HEK293 (cell line): ENCODE results near the gene FIS1.

Source experiments
- CTCF ChIA-PET: fragments of 350-600 bp; formaldehyde crosslinking; extraction: SDS; loops from one replicate; lab custom pipeline; 2021; ENCODE audit warnings: antibody characterized with exemption; lab: Yijun Ruan, JAX
- POLR2A ChIA-PET: fragments of 300-600 bp; formaldehyde crosslinking; extraction: SDS; loops from one replicate; lab custom pipeline; 2020; ENCODE audit warnings: antibody characterized with exemption, inconsistent platforms; lab: Yijun Ruan, JAX
- H3K27ac ChIP-seq: fragments of 200-500 bp; sonication (Bioruptor generic); 2 replicates; pipeline ENCODE4 v1.5.1; 2014; ENCODE audit warnings: low read depth, low read length, control low read depth, inconsistent platforms; ENCODE audit errors: extremely low read depth
- H3K36me3 ChIP-seq, 2 experiments: fragments of 200-500 bp in 1 of 2; sonication (Bioruptor generic) in 1 of 2; 1 replicate in 1 of 2; 2 replicates in 1 of 2; pipeline ENCODE4 v1.5.1; 2014 to 2017; ENCODE audit warnings: inconsistent platforms in 2 of 2, low read length in 2 of 2; ENCODE audit not compliant: control insufficient read depth in 2 of 2, insufficient read depth in 1 of 2
- H3K4me1 ChIP-seq: fragments of 200-500 bp; sonication (Bioruptor generic); 2 replicates; pipeline ENCODE4 v1.5.1; 2014; ENCODE audit warnings: mild to moderate bottlenecking, low read length, inconsistent platforms; ENCODE audit not compliant: control insufficient read depth, insufficient read depth
- H3K4me3 ChIP-seq: 2 replicates; pipeline ENCODE4 v1.5.1; 2011; ENCODE audit warnings: low read depth, mild to moderate bottlenecking, control low read depth, low read length, moderate library complexity
- H3K9me3 ChIP-seq: fragments of 200-500 bp; sonication (Bioruptor generic); 2 replicates; pipeline ENCODE4 v1.5.1; 2014; ENCODE audit warnings: low read depth, low read length, inconsistent platforms; ENCODE audit not compliant: control insufficient read depth, insufficient read depth
- HOXA7 ChIP-seq: sonication (generic); formaldehyde crosslinking; IDR thresholded peaks from 2 replicates; pipeline ENCODE4 v1.8.1; 2022; ENCODE audit warnings: missing genetic modification reagents, borderline replicate concordance
- SCRT2 ChIP-seq: fragments of 450-650 bp; formaldehyde crosslinking; IDR thresholded peaks from 2 replicates; pipeline ENCODE4 v1.5.1; 2016; ENCODE audit warnings: missing biosample characterization, missing genetic modification characterization
- SP7 ChIP-seq: fragments of 450-650 bp; formaldehyde crosslinking; IDR thresholded peaks from 2 replicates; pipeline ENCODE4 v1.5.1; 2016; ENCODE audit warnings: missing biosample characterization, missing genetic modification characterization
- ZBTB48 ChIP-seq: fragments of 450-650 bp; formaldehyde crosslinking; IDR thresholded peaks from 2 replicates; pipeline ENCODE4 v1.5.1; 2016; ENCODE audit warnings: missing biosample characterization, missing genetic modification characterization
- ZFP3 ChIP-seq: fragments of 450-650 bp; formaldehyde crosslinking; IDR thresholded peaks from 2 replicates; pipeline ENCODE4 v1.5.1; 2016; ENCODE audit warnings: low read depth, missing biosample characterization, missing genetic modification characterization
- ZFP69B ChIP-seq: fragments of 450-650 bp; formaldehyde crosslinking; IDR thresholded peaks from 2 replicates; pipeline ENCODE4 v1.5.1; 2016; ENCODE audit warnings: missing biosample characterization, missing genetic modification characterization
- ZIC2 ChIP-seq: fragments of 450-650 bp; formaldehyde crosslinking; IDR thresholded peaks from 2 replicates; pipeline ENCODE4 v1.5.1; 2016; ENCODE audit warnings: missing biosample characterization, missing genetic modification characterization
- ZNF184 ChIP-seq: fragments of 450-650 bp; IDR thresholded peaks from 2 replicates; pipeline ENCODE4 v1.5.1; 2018; ENCODE audit warnings: missing biosample characterization, mild to moderate bottlenecking, missing genetic modification characterization
- ZNF302 ChIP-seq: fragments of 450-650 bp; formaldehyde crosslinking; IDR thresholded peaks from 2 replicates; pipeline ENCODE4 v1.5.1; 2016; ENCODE audit warnings: missing biosample characterization, missing genetic modification characterization, low read depth
- ZNF335 ChIP-seq: fragments of 450-650 bp; formaldehyde crosslinking; conservative IDR thresholded peaks from 2 replicates; pipeline ENCODE4 v1.5.1; 2016; ENCODE audit warnings: missing biosample characterization, missing genetic modification characterization
- ZNF416 ChIP-seq: fragments of 450-650 bp; formaldehyde crosslinking; IDR thresholded peaks from 2 replicates; pipeline ENCODE4 v1.5.1; 2016; ENCODE audit warnings: missing biosample characterization, missing genetic modification characterization
- ZNF600 ChIP-seq: fragments of 450-650 bp; formaldehyde crosslinking; IDR thresholded peaks from 2 replicates; pipeline ENCODE4 v1.5.1; 2016; ENCODE audit warnings: missing biosample characterization, missing genetic modification characterization
- ZNF626 ChIP-seq: fragments of 450-650 bp; sonication (Bioruptor Pico); formaldehyde crosslinking; IDR thresholded peaks from 2 replicates; pipeline ENCODE4 v1.5.1; 2018; ENCODE audit warnings: missing biosample characterization, missing genetic modification characterization, inconsistent platforms
- ZNF776 ChIP-seq: fragments of 450-650 bp; formaldehyde crosslinking; IDR thresholded peaks from 2 replicates; pipeline ENCODE4 v1.5.0; 2017; ENCODE audit warnings: missing biosample characterization, missing genetic modification characterization, borderline replicate concordance
- TF ChIP-seq, protein P1 (sequence below): fragments of 450-650 bp; formaldehyde crosslinking; IDR thresholded peaks from 2 replicates; pipeline ENCODE4 v1.5.1; 2016; ENCODE audit warnings: missing biosample characterization, missing genetic modification characterization
- TF ChIP-seq, protein P2 (sequence below): fragments of 450-650 bp; formaldehyde crosslinking; IDR thresholded peaks from 2 replicates; pipeline ENCODE4 v1.5.1; 2017; ENCODE audit warnings: missing biosample characterization, missing genetic modification characterization
- TF ChIP-seq, protein P3 (sequence below): fragments of 450-650 bp; formaldehyde crosslinking; IDR thresholded peaks from 2 replicates; pipeline ENCODE4 v1.5.1; 2016; ENCODE audit warnings: missing biosample characterization, missing genetic modification characterization
- TF ChIP-seq, protein P4 (sequence below): fragments of 450-650 bp; formaldehyde crosslinking; IDR thresholded peaks from 2 replicates; pipeline ENCODE4 v1.5.1; 2016; ENCODE audit warnings: missing biosample characterization, missing genetic modification characterization
- TF ChIP-seq, protein P5 (sequence below): fragments of 450-650 bp; formaldehyde crosslinking; IDR thresholded peaks from 2 replicates; pipeline ENCODE4 v1.5.1; 2016; ENCODE audit warnings: missing biosample characterization, missing genetic modification characterization
- TF ChIP-seq, protein P6 (sequence below): fragments of 450-650 bp; formaldehyde crosslinking; IDR thresholded peaks from 2 replicates; pipeline ENCODE4 v1.5.1; 2016; ENCODE audit warnings: missing biosample characterization, missing genetic modification characterization
- TF ChIP-seq, protein P7 (sequence below): fragments of 450-650 bp; formaldehyde crosslinking; IDR thresholded peaks from 2 replicates; pipeline ENCODE4; 2016; ENCODE audit warnings: missing biosample characterization, missing genetic modification characterization

FIS1 gene

DNA sequence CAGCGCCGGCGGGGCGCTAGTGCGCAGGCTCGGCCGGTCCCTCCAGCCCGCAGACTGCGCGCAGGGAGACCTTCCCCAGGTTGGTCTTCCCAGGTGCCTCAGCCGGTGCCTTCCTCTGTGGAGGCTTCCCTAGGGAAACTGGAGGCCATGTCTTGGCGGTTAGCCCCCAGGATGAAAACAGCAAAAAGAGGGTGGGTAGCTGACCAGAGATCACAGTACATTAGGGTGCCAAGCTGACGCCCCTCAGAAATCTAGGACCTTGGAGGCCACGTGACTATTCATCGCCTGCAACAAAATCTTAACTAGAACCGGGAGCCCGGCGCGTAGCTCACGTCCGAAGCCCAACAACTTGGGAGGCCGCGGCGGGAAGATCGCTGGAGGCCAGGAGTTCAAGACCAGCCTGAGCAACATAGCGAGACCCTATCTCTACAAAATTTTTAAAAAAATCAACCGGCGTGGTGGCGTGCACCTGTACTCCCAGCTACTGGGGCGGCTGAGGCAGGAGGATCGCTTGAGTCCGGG is 327 bp upstream of the FIS1 start (continued):
- TF ChIP-seq, protein P1, sequence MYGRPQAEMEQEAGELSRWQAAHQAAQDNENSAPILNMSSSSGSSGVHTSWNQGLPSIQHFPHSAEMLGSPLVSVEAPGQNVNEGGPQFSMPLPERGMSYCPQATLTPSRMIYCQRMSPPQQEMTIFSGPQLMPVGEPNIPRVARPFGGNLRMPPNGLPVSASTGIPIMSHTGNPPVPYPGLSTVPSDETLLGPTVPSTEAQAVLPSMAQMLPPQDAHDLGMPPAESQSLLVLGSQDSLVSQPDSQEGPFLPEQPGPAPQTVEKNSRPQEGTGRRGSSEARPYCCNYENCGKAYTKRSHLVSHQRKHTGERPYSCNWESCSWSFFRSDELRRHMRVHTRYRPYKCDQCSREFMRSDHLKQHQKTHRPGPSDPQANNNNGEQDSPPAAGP (tag by site-specific recombination): 0 out of 2 replicates have a peak, but pooled peaks have one; percentile 8
- TF ChIP-seq ZNF184 (tag by site-specific recombination) (no peak), HOXA7 (CRISPR knock-in tag) (no peak), ZBTB48 (tag by site-specific recombination) (peak; percentile 85), ZNF335 (peak; percentile 91), ZIC2 (tag by site-specific recombination) (0 out of 2 replicates have a peak, but pooled peaks have one; percentile 18)
- TF ChIP-seq, protein P2, sequence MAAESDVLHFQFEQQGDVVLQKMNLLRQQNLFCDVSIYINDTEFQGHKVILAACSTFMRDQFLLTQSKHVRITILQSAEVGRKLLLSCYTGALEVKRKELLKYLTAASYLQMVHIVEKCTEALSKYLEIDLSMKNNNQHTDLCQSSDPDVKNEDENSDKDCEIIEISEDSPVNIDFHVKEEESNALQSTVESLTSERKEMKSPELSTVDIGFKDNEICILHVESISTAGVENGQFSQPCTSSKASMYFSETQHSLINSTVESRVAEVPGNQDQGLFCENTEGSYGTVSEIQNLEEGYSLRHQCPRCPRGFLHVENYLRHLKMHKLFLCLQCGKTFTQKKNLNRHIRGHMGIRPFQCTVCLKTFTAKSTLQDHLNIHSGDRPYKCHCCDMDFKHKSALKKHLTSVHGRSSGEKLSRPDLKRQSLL: no peak

DNA sequence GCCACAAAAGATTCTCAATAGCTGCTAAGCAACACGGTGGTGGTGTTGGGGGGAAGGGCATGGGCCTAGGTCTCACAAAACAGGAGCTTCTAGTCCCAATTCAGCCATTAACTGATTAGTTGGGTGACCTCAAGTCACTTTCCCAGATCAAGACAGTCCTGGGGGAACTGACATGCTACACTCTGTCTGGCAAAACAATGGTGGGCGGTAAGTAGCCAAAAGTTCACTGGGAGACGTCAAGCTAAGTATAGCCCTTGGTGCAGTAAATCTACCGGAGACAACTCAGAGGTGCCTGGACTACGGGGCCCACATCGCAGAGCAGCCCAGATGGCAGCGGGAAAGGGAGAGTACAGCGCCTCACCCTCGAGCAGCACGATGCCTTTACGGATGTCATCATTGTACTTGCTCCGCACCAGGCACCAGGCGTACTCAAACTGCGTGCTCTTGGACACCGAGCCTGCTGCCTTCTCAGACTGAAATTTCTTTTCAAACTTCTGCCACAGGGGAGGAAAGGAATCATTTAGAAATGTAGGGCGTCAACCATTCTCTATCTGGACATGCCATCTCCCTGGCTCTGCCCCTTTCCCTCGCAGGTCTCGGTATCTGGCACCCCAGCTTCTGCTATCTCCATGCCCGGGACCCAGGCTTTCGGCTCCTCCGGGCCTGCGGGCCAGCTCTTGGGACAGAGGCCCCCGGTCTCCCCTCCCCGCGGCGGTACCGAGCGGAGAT is 1.1 kb downstream of the FIS1 start:
- H3K9me3 ChIP-seq: no peaks in the 10 kb centered on the region
- H3K4me1 ChIP-seq: peaks cover 2% of the 10 kb centered on the region; the same call in 1 of the 2 replicates
- H3K27ac ChIP-seq: peak overlapping the region; percentile 53
- ChIA-PET CTCF (interaction anchor here (0.5 to 3.9 kb wide), 34 partner anchors 9 to 1871 kb away, joined by 3 to 40 read pairs (median 4); partner anchors contain the start of genes PLOD3, TRIM56 and ZNHIT1), POLR2A (interaction anchor here (0.6 to 3.3 kb wide), 8 partner anchors 8 to 198 kb away, joined by 3 to 23 read pairs (median 6); partner anchors contain the start of genes PLOD3, TRIM56 and ZNHIT1)
- peak overlapping the region; percentile 73 for H3K4me3 ChIP-seq
- H3K36me3 ChIP-seq: peaks cover 0 to 33% of the 10 kb centered on the region in 2 experiments; a peak in 2 of 3 replicates
- peak; percentile 97 for TF ChIP-seq ZNF416
- peak; percentile 9 for TF ChIP-seq ZNF335
- TF ChIP-seq SP7: peak; percentile 91
- no peak for TF ChIP-seq ZNF776 (tag by site-specific recombination)
- no peak for TF ChIP-seq SCRT2 (tag by site-specific recombination)
- TF ChIP-seq ZFP3 (tag by site-specific recombination): no peak
- TF ChIP-seq ZNF600 (tag by site-specific recombination): no peak; the same call in 1 of the 2 replicates
- TF ChIP-seq ZNF626: no peak
- TF ChIP-seq, protein P3, sequence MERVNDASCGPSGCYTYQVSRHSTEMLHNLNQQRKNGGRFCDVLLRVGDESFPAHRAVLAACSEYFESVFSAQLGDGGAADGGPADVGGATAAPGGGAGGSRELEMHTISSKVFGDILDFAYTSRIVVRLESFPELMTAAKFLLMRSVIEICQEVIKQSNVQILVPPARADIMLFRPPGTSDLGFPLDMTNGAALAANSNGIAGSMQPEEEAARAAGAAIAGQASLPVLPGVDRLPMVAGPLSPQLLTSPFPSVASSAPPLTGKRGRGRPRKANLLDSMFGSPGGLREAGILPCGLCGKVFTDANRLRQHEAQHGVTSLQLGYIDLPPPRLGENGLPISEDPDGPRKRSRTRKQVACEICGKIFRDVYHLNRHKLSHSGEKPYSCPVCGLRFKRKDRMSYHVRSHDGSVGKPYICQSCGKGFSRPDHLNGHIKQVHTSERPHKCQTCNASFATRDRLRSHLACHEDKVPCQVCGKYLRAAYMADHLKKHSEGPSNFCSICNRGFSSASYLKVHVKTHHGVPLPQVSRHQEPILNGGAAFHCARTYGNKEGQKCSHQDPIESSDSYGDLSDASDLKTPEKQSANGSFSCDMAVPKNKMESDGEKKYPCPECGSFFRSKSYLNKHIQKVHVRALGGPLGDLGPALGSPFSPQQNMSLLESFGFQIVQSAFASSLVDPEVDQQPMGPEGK: peak; percentile 98; the same call in 1 of the 2 replicates
- TF ChIP-seq ZFP69B (tag by site-specific recombination): peak; percentile 70; the same call in 1 of the 2 replicates
- TF ChIP-seq, protein P4, sequence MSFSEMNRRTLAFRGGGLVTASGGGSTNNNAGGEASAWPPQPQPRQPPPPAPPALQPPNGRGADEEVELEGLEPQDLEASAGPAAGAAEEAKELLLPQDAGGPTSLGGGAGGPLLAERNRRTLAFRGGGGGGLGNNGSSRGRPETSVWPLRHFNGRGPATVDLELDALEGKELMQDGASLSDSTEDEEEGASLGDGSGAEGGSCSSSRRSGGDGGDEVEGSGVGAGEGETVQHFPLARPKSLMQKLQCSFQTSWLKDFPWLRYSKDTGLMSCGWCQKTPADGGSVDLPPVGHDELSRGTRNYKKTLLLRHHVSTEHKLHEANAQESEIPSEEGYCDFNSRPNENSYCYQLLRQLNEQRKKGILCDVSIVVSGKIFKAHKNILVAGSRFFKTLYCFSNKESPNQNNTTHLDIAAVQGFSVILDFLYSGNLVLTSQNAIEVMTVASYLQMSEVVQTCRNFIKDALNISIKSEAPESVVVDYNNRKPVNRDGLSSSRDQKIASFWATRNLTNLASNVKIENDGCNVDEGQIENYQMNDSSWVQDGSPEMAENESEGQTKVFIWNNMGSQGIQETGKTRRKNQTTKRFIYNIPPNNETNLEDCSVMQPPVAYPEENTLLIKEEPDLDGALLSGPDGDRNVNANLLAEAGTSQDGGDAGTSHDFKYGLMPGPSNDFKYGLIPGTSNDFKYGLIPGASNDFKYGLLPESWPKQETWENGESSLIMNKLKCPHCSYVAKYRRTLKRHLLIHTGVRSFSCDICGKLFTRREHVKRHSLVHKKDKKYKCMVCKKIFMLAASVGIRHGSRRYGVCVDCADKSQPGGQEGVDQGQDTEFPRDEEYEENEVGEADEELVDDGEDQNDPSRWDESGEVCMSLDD (tag by site-specific recombination): peak; percentile 52; the same call in 1 of the 2 replicates
- TF ChIP-seq, protein P5, sequence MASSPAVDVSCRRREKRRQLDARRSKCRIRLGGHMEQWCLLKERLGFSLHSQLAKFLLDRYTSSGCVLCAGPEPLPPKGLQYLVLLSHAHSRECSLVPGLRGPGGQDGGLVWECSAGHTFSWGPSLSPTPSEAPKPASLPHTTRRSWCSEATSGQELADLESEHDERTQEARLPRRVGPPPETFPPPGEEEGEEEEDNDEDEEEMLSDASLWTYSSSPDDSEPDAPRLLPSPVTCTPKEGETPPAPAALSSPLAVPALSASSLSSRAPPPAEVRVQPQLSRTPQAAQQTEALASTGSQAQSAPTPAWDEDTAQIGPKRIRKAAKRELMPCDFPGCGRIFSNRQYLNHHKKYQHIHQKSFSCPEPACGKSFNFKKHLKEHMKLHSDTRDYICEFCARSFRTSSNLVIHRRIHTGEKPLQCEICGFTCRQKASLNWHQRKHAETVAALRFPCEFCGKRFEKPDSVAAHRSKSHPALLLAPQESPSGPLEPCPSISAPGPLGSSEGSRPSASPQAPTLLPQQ (tag by site-specific recombination): peak; percentile 91
- TF ChIP-seq, protein P6, sequence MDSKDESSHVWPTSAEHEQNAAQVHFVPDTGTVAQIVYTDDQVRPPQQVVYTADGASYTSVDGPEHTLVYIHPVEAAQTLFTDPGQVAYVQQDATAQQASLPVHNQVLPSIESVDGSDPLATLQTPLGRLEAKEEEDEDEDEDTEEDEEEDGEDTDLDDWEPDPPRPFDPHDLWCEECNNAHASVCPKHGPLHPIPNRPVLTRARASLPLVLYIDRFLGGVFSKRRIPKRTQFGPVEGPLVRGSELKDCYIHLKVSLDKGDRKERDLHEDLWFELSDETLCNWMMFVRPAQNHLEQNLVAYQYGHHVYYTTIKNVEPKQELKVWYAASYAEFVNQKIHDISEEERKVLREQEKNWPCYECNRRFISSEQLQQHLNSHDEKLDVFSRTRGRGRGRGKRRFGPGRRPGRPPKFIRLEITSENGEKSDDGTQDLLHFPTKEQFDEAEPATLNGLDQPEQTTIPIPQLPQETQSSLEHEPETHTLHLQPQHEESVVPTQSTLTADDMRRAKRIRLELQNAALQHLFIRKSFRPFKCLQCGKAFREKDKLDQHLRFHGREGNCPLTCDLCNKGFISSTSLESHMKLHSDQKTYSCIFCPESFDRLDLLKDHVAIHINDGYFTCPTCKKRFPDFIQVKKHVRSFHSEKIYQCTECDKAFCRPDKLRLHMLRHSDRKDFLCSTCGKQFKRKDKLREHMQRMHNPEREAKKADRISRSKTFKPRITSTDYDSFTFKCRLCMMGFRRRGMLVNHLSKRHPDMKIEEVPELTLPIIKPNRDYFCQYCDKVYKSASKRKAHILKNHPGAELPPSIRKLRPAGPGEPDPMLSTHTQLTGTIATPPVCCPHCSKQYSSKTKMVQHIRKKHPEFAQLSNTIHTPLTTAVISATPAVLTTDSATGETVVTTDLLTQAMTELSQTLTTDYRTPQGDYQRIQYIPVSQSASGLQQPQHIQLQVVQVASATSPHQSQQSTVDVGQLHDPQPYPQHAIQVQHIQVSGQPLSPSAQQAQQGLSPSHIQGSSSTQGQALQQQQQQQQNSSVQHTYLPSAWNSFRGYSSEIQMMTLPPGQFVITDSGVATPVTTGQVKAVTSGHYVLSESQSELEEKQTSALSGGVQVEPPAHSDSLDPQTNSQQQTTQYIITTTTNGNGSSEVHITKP (tag by site-specific recombination): peak; percentile 9; the same call in 1 of the 2 replicates
- TF ChIP-seq, protein P7, sequence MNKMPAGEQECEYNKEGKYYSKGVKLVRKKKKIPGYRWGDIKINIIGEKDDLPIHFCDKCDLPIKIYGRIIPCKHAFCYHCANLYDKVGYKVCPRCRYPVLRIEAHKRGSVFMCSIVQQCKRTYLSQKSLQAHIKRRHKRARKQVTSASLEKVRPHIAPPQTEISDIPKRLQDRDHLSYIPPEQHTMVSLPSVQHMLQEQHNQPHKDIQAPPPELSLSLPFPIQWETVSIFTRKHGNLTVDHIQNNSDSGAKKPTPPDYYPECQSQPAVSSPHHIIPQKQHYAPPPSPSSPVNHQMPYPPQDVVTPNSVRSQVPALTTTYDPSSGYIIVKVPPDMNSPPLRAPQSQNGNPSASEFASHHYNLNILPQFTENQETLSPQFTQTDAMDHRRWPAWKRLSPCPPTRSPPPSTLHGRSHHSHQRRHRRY: no peak
- no peak for TF ChIP-seq ZNF302
